GM12891 (cell line): ENCODE results near the gene NKX3-2.
A peak's percentile ranks its signal among the peaks of the same experiment; 100 is the strongest.

Experiments
- DNase-seq: peaks from one replicate; pipeline ENCODE4 v3.0.0; 2011; ENCODE audit warnings: low spot score; ENCODE audit not compliant: insufficient read length
- FAIRE-seq: peaks from 2 replicates; lab custom pipeline; 2011; peaks lifted over from hg19 to GRCh38; lab: Jason Lieb, UNC
- PAX5 ChIP-seq: IDR thresholded peaks from 2 replicates; pipeline ENCODE4 v1.6.1; 2011; ENCODE audit warnings: low read length, moderate library complexity, mild to moderate bottlenecking; ENCODE audit not compliant: insufficient read depth, severe bottlenecking
- POLR2A ChIP-seq: IDR thresholded peaks from 2 replicates; pipeline ENCODE4 v1.6.1; 2011; ENCODE audit warnings: low read depth, low read length, control low read depth
- POLR2AphosphoS5 ChIP-seq: IDR thresholded peaks from 2 replicates; pipeline ENCODE4 v1.6.1; 2011; ENCODE audit warnings: low read depth, low read length, control low read depth
- POU2F2 ChIP-seq: IDR thresholded peaks from 2 replicates; pipeline ENCODE4 v1.6.1; 2011; ENCODE audit warnings: low read depth, mild to moderate bottlenecking, control low read depth, low read length, moderate library complexity
- SPI1 ChIP-seq: IDR thresholded peaks from 2 replicates; pipeline ENCODE4 v1.6.1; 2011; ENCODE audit warnings: low read depth, low read length, control low read depth
- TAF1 ChIP-seq: IDR thresholded peaks from 2 replicates; pipeline ENCODE4 v1.6.1; 2011; ENCODE audit warnings: low read depth, low read length, control low read depth

The NKX3-2 gene

GRCh38 chr4:13531625-13531998, 12.7 kb downstream of the NKX3-2 start:
- DNase-seq (no peak), FAIRE-seq (no peak)
- TF ChIP-seq POLR2AphosphoS5 (no peak), POU2F2 (no peak), POLR2A (no peak), PAX5 (no peak), TAF1 (no peak), SPI1 (no peak)

- no peak for FAIRE-seq
Observed at GRCh38 chr4:13530823-13531624, 13.3 kb downstream of the NKX3-2 start.

GRCh38 chr4:13529128-13529919, 15.0 kb downstream of the NKX3-2 start:
- DNase-seq: peak; percentile 15
- FAIRE-seq: no peak
- TF ChIP-seq POU2F2 (no peak), SPI1 (no peak), PAX5 (no peak)

More at GRCh38 chr4:13530823-13531624, 13.3 kb downstream of the NKX3-2 start:
- TF ChIP-seq POLR2A: no peak
- TF ChIP-seq SPI1: no peak
- no peak for TF ChIP-seq POLR2AphosphoS5
- no peak for TF ChIP-seq POU2F2
- no peak for TF ChIP-seq PAX5
- no peak for TF ChIP-seq TAF1
- no peak for DNase-seq

DNA sequence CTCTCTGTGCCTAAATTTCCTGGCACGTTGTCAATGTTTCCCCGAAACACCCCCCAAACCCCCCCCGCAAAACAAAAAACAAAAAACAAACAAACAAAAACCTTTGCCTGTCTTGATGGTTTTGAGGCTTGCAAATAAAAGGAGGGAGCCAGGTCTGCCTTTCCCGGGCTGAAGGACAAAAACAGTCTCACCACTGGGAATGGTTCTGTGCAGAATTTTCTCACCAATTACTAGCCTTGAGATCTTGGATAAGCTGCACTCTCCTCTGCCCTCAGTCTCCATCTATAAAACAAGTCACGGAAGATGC, 15.5 kb downstream of the NKX3-2 start:
- DNase-seq: peak; percentile 8
- TF ChIP-seq POU2F2 (no peak), SPI1 (no peak), POLR2A (no peak), TAF1 (no peak), PAX5 (no peak), POLR2AphosphoS5 (no peak)
- no peak for FAIRE-seq

DNA sequence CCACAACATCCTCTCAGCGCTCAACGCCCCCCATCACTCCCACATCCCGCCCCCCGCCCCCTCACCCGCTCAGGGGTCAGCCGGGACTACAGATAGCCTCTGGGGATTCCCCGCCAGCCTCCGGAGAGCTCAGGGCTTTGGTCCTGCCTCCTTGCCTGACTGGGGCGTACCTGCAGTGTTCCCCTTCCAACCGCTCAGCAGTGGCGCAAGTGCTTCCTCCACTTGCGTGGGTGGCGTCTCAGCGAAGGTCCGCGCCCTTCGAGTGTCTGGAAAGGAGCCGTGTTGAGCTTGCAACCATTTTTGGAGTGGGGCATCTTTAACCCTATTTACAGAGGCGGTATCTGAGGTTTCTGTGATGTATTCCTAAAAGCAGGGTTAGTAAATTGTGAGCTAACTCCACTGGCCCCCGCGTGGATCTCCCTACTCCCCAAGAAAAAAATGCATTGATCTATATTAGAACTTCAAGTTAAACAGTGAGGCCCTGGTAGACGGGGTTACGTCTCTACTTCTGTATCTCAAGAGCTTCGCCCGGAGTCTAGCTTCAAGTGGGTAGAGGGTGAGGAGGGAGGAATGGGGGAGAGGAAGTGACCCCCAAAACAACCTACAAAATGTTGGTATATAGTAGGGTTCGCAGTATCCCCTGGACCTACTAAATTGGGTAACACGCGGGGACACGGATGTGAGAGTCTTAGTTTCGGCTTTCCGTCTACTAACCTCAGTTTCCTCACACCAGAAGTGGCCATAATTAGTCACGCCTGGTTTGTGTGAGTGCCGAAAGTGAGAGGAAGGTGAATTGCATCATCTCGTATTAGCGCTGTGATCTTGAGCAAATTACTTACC, 16.1 kb downstream of the NKX3-2 start:
- FAIRE-seq: peak; percentile 80
- DNase-seq: peak; percentile 56
- TF ChIP-seq POU2F2: no peak
- TF ChIP-seq SPI1: 0 out of 2 replicates have a peak, but pooled peaks have one; percentile 24
- no peak for TF ChIP-seq POLR2AphosphoS5
- no peak for TF ChIP-seq POLR2A
- TF ChIP-seq TAF1: no peak
- TF ChIP-seq PAX5: peak; percentile 77

GRCh38 chr4:13527192-13527980, 16.9 kb downstream of the NKX3-2 start:
- TF ChIP-seq POLR2AphosphoS5 (no peak), TAF1 (no peak), PAX5 (no peak), POU2F2 (no peak), SPI1 (no peak), POLR2A (no peak)
- peak; percentile 12 for DNase-seq
- FAIRE-seq: no peak

DNA sequence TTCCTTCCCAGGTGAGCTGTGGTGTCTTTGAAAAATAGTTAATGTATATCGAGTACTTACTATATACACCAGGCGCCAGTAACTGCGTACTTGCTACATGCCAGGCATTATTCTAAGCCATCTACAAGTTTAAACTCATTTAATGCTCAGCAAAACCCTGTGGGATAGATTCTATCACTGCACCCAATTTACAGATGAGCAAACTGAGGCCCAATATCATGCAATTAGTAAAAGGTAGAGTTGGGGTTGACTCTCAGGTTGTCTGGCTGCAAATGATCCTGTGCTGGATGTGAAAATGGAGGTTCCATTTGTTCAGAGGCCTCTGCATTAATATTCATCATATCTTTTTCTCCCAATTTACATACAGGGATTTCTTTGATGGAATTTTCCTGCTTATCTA, 17.6 kb downstream of the NKX3-2 start:
- FAIRE-seq (no peak), DNase-seq (no peak)
- TF ChIP-seq POLR2AphosphoS5 (no peak), POLR2A (no peak), SPI1 (no peak), TAF1 (no peak), PAX5 (no peak), POU2F2 (no peak)

DNA sequence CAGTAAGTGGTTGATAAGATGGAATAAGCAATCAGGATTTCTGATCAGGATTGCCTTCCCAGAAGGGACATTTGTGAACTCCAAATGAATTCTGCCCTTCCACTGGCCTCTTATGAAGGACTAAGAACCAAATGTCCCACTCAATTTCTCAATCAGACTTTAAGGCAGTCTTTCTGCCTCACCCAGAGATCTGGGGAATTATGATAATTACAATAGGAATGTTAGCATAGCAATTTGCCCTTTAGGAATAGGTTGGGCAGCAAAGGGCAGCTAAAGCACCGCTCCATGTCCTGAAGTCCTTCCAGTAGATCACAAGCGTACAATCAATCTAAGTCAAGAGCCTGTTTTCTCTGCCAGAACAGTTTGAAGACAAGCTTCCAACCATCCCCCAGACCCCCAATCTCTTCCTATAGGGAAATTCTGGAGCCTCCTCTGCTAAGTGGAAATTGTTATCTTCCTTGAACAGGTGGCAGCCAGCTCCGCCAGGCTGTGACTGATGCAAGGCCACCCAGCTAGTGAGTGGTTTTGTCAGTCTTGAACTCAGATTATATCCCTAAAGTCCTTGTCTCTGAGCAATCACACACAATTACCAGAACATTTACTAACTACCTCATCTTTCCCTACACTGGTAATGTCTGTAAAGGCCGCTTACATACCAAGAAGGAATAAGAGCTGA, 18.6 kb downstream of the NKX3-2 start:
- TF ChIP-seq POLR2A: no peak
- TF ChIP-seq SPI1: no peak
- no peak for TF ChIP-seq POU2F2
- no peak for TF ChIP-seq PAX5
- no peak for FAIRE-seq
- no peak for DNase-seq
